ENCODE data around the gene KIRREL3.

The KIRREL3 gene

GRCh38 chr11:126731576-126732142, 268.9 kb downstream of the KIRREL3 start:
- peaks cover 2% of the 10 kb centered on the region for H3K4me1 ChIP-seq (ENCODE audit: insufficient read depth, insufficient read length)
- no peak overlapping the region for H3K4me3 ChIP-seq (ENCODE audit: insufficient read length, low read depth)
- TF ChIP-seq ZNF274 (IDR thresholded peaks at IDR 0.05; ENCODE audit: low read depth, low read length), result no peak
- no peak for TF ChIP-seq YY1 (IDR thresholded peaks at IDR 0.05; ENCODE audit: insufficient read depth, insufficient read length)
- TF ChIP-seq SUZ12 (IDR thresholded peaks at IDR 0.05; ENCODE audit: extremely low read depth, insufficient read depth, insufficient read length), result no peak
- H3K9ac ChIP-seq (ENCODE audit: insufficient read length, low read depth), result no peak overlapping the region
- H3K9me3 ChIP-seq (ENCODE audit: insufficient read depth, low read length), result no peaks in the 10 kb centered on the region
- H3K27me3 ChIP-seq (ENCODE audit: insufficient read depth, insufficient read length), result peaks cover 8% of the 10 kb centered on the region
- no peak for DNase-seq (ENCODE audit: low read depth, low spot score)
- H3K36me3 ChIP-seq (ENCODE audit: insufficient read depth, insufficient read length, low read length), result no peaks in the 10 kb centered on the region

GRCh38 chr11:126727381-126727780, 273.2 kb downstream of the KIRREL3 start:
- no peak overlapping the region for H3K4me3 ChIP-seq (ENCODE audit: insufficient read length, low read depth)
- TF ChIP-seq YY1 (IDR thresholded peaks at IDR 0.05; ENCODE audit: insufficient read depth, insufficient read length), result no peak
- no peak for TF ChIP-seq ZNF274 (IDR thresholded peaks at IDR 0.05; ENCODE audit: low read depth, low read length)
- no peak for TF ChIP-seq SUZ12 (IDR thresholded peaks at IDR 0.05; ENCODE audit: extremely low read depth, insufficient read depth, insufficient read length)
- H3K9me3 ChIP-seq (ENCODE audit: insufficient read depth, low read length), result no peaks in the 10 kb centered on the region
- H3K36me3 ChIP-seq (ENCODE audit: insufficient read depth, insufficient read length, low read length), result no peaks in the 10 kb centered on the region
- H3K27me3 ChIP-seq (ENCODE audit: insufficient read depth, insufficient read length), result peaks cover 8% of the 10 kb centered on the region
- no peak for DNase-seq (ENCODE audit: low read depth, low spot score)
- no peak overlapping the region for H3K9ac ChIP-seq (ENCODE audit: insufficient read length, low read depth)
- H3K4me1 ChIP-seq (ENCODE audit: insufficient read depth, insufficient read length), result no peaks in the 10 kb centered on the region

- Histone ChIP-seq H3K9me3 (ENCODE audit: insufficient read depth, low read length) (no peaks in the 10 kb centered on the region), H3K9ac (ENCODE audit: insufficient read length, low read depth) (no peak overlapping the region), H3K4me3 (ENCODE audit: insufficient read length, low read depth) (no peak overlapping the region), H3K27me3 (ENCODE audit: insufficient read depth, insufficient read length) (peaks cover 8% of the 10 kb centered on the region), H3K4me1 (ENCODE audit: insufficient read depth, insufficient read length) (no peaks in the 10 kb centered on the region), H3K36me3 (ENCODE audit: insufficient read depth, insufficient read length, low read length) (no peaks in the 10 kb centered on the region)
- TF ChIP-seq SUZ12 (IDR thresholded peaks at IDR 0.05; ENCODE audit: extremely low read depth, insufficient read depth, insufficient read length), result no peak
- TF ChIP-seq YY1 (IDR thresholded peaks at IDR 0.05; ENCODE audit: insufficient read depth, insufficient read length), result no peak
- TF ChIP-seq ZNF274 (IDR thresholded peaks at IDR 0.05; ENCODE audit: low read depth, low read length), result no peak
- no peak for DNase-seq (ENCODE audit: low read depth, low spot score)
Measured at GRCh38 chr11:126725521-126725920, 275.0 kb downstream of the KIRREL3 start.

- no peaks in the 10 kb centered on the region for H3K4me1 ChIP-seq (ENCODE audit: insufficient read depth, insufficient read length)
- no peaks in the 10 kb centered on the region for H3K36me3 ChIP-seq (ENCODE audit: insufficient read depth, insufficient read length, low read length)
- H3K9me3 ChIP-seq (ENCODE audit: insufficient read depth, low read length), result no peaks in the 10 kb centered on the region
- TF ChIP-seq SUZ12 (IDR thresholded peaks at IDR 0.05; ENCODE audit: extremely low read depth, insufficient read depth, insufficient read length) (no peak), ZNF274 (IDR thresholded peaks at IDR 0.05; ENCODE audit: low read depth, low read length) (no peak), YY1 (IDR thresholded peaks at IDR 0.05; ENCODE audit: insufficient read depth, insufficient read length) (no peak)
- no peak for DNase-seq (ENCODE audit: low read depth, low spot score)
- H3K27me3 ChIP-seq (ENCODE audit: insufficient read depth, insufficient read length), result peaks cover 8% of the 10 kb centered on the region
- no peak overlapping the region for H3K4me3 ChIP-seq (ENCODE audit: insufficient read length, low read depth)
- H3K9ac ChIP-seq (ENCODE audit: insufficient read length, low read depth), result no peak overlapping the region
Measured at GRCh38 chr11:126725043-126725442, 275.5 kb downstream of the KIRREL3 start.

GRCh38 chr11:126723665-126724045, 276.9 kb downstream of the KIRREL3 start:
- H3K9me3 ChIP-seq (ENCODE audit: insufficient read depth, low read length), result no peaks in the 10 kb centered on the region
- no peak overlapping the region for H3K9ac ChIP-seq (ENCODE audit: insufficient read length, low read depth)
- H3K4me3 ChIP-seq (ENCODE audit: insufficient read length, low read depth), result no peak overlapping the region
- DNase-seq (ENCODE audit: low read depth, low spot score), result no peak
- H3K4me1 ChIP-seq (ENCODE audit: insufficient read depth, insufficient read length), result no peaks in the 10 kb centered on the region
- H3K27me3 ChIP-seq (ENCODE audit: insufficient read depth, insufficient read length), result peaks cover 5% of the 10 kb centered on the region
- TF ChIP-seq ZNF274 (IDR thresholded peaks at IDR 0.05; ENCODE audit: low read depth, low read length) (no peak), SUZ12 (IDR thresholded peaks at IDR 0.05; ENCODE audit: extremely low read depth, insufficient read depth, insufficient read length) (no peak), YY1 (IDR thresholded peaks at IDR 0.05; ENCODE audit: insufficient read depth, insufficient read length) (no peak)
- H3K36me3 ChIP-seq (ENCODE audit: insufficient read depth, insufficient read length, low read length), result no peaks in the 10 kb centered on the region

- H3K4me1 ChIP-seq (ENCODE audit: insufficient read depth, insufficient read length), result peaks cover under 1% of the 10 kb centered on the region
- H3K9ac ChIP-seq (ENCODE audit: insufficient read length, low read depth), result no peak overlapping the region
- H3K27me3 ChIP-seq (ENCODE audit: insufficient read depth, insufficient read length), result no peaks in the 10 kb centered on the region
- no peaks in the 10 kb centered on the region for H3K9me3 ChIP-seq (ENCODE audit: insufficient read depth, low read length)
- H3K36me3 ChIP-seq (ENCODE audit: insufficient read depth, insufficient read length, low read length), result no peaks in the 10 kb centered on the region
- no peak for DNase-seq (ENCODE audit: low read depth, low spot score)
- no peak overlapping the region for H3K4me3 ChIP-seq (ENCODE audit: insufficient read length, low read depth)
- no peak for TF ChIP-seq SUZ12 (IDR thresholded peaks at IDR 0.05; ENCODE audit: extremely low read depth, insufficient read depth, insufficient read length)
- no peak for TF ChIP-seq ZNF274 (IDR thresholded peaks at IDR 0.05; ENCODE audit: low read depth, low read length)
- no peak for TF ChIP-seq YY1 (IDR thresholded peaks at IDR 0.05; ENCODE audit: insufficient read depth, insufficient read length)
Measured at GRCh38 chr11:126722956-126723664, 277.5 kb downstream of the KIRREL3 start.

GRCh38 chr11:126722006-126722736, 278.4 kb downstream of the KIRREL3 start:
- Histone ChIP-seq H3K9me3 (ENCODE audit: insufficient read depth, low read length) (no peaks in the 10 kb centered on the region), H3K36me3 (ENCODE audit: insufficient read depth, insufficient read length, low read length) (no peaks in the 10 kb centered on the region), H3K9ac (ENCODE audit: insufficient read length, low read depth) (no peak overlapping the region), H3K4me3 (ENCODE audit: insufficient read length, low read depth) (no peak overlapping the region), H3K27me3 (ENCODE audit: insufficient read depth, insufficient read length) (no peaks in the 10 kb centered on the region), H3K4me1 (ENCODE audit: insufficient read depth, insufficient read length) (peaks cover 2% of the 10 kb centered on the region)
- no peak for DNase-seq (ENCODE audit: low read depth, low spot score)
- TF ChIP-seq ZNF274 (IDR thresholded peaks at IDR 0.05; ENCODE audit: low read depth, low read length), result no peak
- no peak for TF ChIP-seq SUZ12 (IDR thresholded peaks at IDR 0.05; ENCODE audit: extremely low read depth, insufficient read depth, insufficient read length)
- TF ChIP-seq YY1 (IDR thresholded peaks at IDR 0.05; ENCODE audit: insufficient read depth, insufficient read length), result no peak

All from NT2/D1 (cell line).